Pons (tissue), 1 donor: ENCODE data around the gene MAGEC2.
A peak's percentile ranks its signal among the peaks of the same experiment; 100 is the strongest.

Experiments
- DNase-seq: peaks from one replicate; pipeline ENCODE4 v3.0.0-alpha.2; 2016; ENCODE audit warnings: low spot score

Gene MAGEC2

GRCh38 chrX:142204522-142205433 lies at the start of gene MAGEC2:
Gene MAGEC2 (minus strand): TSS chrX:142205290. CDS start chrX:142203987, 1,303 bp downstream.
- DNase-seq: no peak

GRCh38 chrX:142251680-142252079 lies 46.6 kb upstream of the MAGEC2 start:
- DNase-seq: no peak

GRCh38 chrX:142251202-142251601 lies 46.1 kb upstream of the MAGEC2 start:
- DNase-seq: no peak

DNA sequence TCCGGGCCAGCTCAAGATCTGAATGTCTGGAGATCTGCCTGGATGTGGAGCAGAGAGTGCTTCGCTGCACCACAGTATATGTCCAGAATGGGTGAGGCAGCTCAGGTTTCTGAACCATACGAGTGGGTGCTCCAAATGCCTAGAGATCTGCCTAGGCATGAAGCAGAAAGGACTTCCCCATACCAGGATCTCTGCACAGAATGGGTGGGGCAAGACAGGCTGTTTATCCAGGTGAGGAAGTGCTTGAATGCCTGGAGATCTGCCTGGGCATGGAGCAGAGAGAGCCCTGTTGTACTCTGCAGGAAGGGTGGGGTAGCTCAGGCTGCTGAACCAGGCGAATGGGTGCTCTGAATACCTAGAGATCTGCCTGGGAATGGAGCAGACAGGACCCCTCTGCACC lies 45.4 kb upstream of the MAGEC2 start:
- DNase-seq: no peak

- DNase-seq: no peak
These were observed 44.6 kb upstream of the MAGEC2 start for GRCh38 chrX:142249721-142250120.

DNA sequence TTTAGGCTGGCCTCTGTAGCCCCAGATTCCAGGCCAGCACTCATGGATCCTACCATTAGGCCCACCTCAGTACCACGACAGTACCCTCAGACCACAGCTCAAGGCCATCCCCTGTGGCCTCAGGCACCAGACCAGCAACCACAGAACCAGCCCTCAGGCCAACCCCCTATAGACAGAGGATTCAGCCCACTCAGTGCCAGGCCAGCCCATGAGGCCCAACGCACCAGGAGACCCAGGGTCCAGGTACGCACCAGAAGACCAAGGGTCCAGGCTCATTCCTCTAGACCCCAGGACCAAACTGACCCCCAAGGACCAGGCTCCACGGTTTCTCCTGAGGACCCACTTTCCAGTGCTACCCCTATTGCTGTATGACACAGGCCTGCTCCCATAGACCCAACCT lies 39.5 kb upstream of the MAGEC2 start:
- DNase-seq: no peak

DNA sequence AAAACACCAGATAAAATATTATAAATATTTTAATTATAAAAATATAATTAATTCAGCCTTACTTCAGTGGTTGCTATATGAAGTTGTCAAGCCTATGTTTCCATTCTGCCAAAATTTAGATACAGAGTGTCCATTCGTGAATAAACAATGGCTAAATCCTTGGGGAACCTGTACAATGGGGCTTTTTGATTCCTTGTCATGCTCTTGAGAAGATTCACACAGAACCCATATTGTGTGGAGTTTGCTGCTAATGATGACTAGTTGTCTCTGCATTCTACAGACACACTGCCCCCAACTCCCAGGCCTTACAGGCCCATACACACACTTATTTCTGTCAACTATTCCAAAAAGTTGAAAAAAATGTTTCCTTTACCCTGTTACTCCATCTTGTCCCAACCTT lies 33.4 kb upstream of the MAGEC2 start:
- peak; percentile 57 for DNase-seq

DNA sequence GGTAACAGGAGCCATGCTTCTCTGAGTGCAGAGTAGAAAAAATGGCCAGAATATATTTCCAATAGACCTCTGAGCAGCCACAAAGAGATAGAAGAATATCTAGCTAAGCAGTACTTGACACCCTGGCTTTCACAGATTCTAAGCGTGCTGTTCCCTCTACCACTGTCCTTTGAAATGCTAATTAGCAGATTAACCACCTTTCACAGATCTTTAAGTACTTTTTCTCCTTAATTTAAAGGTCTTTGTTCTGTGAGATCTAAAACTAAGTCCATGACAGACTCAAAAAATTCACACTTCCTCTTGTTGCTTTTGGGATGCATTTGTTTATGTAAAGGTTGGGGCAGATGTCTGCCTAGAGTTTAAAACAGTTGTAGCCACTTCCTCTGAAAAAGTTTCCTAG lies 28.3 kb upstream of the MAGEC2 start:
- no peak for DNase-seq

GRCh38 chrX:142214081-142214480 lies 9.0 kb upstream of the MAGEC2 start:
- DNase-seq: no peak

GRCh38 chrX:142201113-142201512 lies 4.0 kb downstream of the MAGEC2 start:
- no peak for DNase-seq

DNA sequence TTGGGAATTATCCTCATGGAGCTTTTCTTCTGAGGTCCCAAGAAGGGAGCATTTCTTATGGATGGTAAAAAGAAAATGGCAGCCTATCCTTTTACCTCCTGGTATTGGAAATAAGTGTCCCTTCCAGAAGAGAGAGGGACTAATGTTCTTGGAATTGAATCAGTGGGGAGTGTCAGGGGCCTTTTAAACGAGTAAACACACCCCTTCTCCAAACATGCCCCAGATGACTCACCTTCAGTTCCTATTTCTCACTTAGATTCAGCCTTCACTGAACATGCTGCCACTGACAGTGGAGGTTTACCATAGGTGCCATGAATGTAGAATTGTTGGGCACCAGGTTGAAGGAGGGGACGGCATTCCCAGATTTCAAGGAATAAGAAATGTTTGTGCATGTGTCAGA lies 19.0 kb downstream of the MAGEC2 start:
- no peak for DNase-seq

DNA sequence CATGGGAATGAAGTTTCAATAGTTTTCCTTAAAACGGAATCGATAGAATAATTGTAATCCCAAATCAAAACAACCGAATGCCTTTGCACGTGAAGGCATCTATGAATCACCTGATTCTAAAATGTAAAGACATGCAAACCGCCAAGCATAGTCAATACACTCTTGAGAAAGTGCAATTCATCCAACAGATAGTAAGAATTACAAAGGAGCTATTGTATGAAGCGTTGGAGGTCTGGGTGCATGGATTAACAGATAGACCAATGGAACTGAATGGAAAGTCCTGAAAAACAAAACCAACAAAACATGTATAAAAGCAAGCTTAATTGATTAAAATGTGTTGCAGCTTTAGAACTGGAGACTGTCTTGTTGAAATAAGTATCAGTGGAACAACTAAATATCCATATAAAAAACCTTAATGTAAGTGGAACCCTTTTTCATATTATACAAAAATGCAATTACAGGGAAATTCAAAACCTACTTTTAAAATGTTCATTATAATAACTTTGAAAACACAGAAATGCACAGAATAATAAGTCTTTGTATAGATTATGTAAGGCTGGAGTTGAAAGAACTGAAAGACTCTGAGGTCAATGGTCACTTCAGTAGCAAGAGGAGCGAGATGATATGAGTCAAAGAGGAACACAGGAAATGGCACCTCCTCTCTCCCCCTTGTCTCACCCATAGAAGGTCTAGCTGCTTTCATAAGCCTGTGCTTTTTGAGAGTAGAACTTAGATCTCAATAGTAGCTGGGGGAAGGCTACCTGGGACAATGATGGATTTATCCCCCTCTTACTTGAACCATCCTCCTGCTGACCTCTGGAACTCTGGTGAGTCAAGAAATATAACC lies 20.1 kb downstream of the MAGEC2 start:
- no peak for DNase-seq

- no peak for DNase-seq
These were observed 48.5 kb downstream of the MAGEC2 start for GRCh38 chrX:142156567-142156966.
